GM18526 (cell line): Measurements from ENCODE around the gene PCNX2.

Experiments used
- POLR2A ChIP-seq: IDR thresholded peaks from 3 replicates; pipeline ENCODE4 v1.6.1; 2011; ENCODE audit not compliant: insufficient read length; ENCODE audit errors: extremely low read depth

PCNX2 gene

GRCh38 chr1:233060461-233060994 lies 235.0 kb downstream of the PCNX2 start:
- TF ChIP-seq POLR2A, result no peak

GRCh38 chr1:233057836-233058235 lies 237.7 kb downstream of the PCNX2 start:
- no peak for TF ChIP-seq POLR2A

- no peak for TF ChIP-seq POLR2A
Observed at GRCh38 chr1:233055879-233056641, 239.5 kb downstream of the PCNX2 start.

GRCh38 chr1:233045588-233045987 lies 249.9 kb downstream of the PCNX2 start:
- no peak for TF ChIP-seq POLR2A

DNA sequence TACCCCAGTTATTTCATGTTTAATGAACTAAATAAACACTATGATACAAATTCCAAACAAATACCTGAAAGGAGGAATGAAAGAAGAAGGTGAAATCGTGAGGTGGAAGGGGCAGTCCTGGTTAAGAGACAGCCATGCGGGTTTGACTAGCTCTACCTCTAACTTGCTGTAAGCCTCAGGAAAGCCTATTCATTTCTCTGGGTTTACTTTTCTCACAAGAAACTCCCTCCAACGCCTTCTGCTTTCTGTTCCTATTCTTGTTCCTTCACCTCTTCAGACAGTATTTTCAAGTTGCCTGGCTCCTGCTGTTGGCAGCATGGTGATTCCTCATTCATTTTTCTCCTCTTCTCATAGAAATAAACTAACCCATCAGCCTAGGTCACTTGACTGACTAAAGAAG lies 252.7 kb downstream of the PCNX2 start:
- no peak for TF ChIP-seq POLR2A

GRCh38 chr1:233040494-233040893 lies 255.0 kb downstream of the PCNX2 start:
- no peak for TF ChIP-seq POLR2A

GRCh38 chr1:233038581-233038980 lies 256.9 kb downstream of the PCNX2 start:
- no peak for TF ChIP-seq POLR2A

- no peak for TF ChIP-seq POLR2A
Observed at GRCh38 chr1:233037843-233038242, 257.7 kb downstream of the PCNX2 start.

- no peak for TF ChIP-seq POLR2A
Observed at GRCh38 chr1:233034836-233035235, 260.7 kb downstream of the PCNX2 start.

GRCh38 chr1:233033361-233033760 lies 262.2 kb downstream of the PCNX2 start:
- no peak for TF ChIP-seq POLR2A

- no peak for TF ChIP-seq POLR2A
Observed at GRCh38 chr1:233032916-233033315, 262.6 kb downstream of the PCNX2 start.

DNA sequence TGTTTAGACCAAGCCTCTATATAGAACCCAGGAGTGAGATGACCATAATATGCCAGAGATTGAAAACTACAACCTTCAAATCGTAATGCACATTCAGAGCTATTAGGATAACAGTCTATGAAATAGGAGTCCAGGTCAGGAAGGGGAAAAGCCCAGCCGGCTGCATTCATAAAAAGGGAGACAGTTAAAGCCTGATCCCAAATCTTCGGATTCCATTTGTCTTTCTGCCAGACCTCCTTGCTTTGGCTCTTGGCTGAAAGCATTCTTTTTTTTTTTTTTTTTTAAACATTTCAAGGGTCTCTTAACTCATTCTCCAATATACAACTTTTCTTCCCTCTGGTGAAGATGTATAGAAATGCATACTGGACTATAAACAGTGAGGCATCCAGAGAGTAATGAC lies 264.0 kb downstream of the PCNX2 start:
- TF ChIP-seq POLR2A, result no peak

- TF ChIP-seq POLR2A, result no peak
Observed at GRCh38 chr1:233027046-233027445, 268.5 kb downstream of the PCNX2 start.

DNA sequence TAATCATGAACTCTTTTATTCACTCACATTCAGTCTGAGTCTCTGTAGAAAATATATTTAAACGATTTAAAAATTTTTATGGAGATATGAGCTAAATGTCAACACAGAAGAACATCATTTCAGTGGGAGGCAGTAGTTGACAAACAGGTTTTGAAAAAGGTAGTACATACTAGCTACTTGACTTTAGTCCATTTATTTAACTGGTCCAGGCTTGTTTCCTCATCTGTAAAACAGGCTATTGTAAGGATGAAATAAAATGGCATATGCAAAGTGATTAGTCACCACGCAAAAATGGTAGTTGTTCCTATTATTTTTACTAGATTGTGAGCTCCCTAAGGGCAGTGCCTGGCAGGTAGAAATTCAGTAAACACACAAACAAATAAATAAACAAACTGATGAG lies 270.0 kb downstream of the PCNX2 start:
- no peak for TF ChIP-seq POLR2A

- no peak for TF ChIP-seq POLR2A
Observed at GRCh38 chr1:233025157-233025556, 270.4 kb downstream of the PCNX2 start.

DNA sequence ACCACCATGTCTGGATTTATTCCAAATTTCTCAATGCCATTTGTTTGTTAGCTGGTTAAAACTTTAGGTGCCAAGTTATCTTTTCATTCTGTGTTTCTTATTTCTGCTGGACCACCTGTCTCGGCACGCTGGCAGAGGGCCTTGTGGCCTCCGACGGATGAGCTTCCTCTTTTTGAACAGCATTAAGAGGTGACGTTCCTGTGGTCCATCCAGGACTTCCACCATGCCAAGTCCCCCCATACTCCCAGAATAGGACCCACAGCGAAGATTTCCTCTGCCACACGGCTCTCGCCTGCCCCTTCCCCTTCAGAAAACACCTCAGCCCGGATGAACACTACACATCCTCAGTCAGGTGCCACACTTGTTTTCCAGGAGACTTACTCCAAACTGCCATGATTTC lies 271.3 kb downstream of the PCNX2 start:
- TF ChIP-seq POLR2A, result no peak

DNA sequence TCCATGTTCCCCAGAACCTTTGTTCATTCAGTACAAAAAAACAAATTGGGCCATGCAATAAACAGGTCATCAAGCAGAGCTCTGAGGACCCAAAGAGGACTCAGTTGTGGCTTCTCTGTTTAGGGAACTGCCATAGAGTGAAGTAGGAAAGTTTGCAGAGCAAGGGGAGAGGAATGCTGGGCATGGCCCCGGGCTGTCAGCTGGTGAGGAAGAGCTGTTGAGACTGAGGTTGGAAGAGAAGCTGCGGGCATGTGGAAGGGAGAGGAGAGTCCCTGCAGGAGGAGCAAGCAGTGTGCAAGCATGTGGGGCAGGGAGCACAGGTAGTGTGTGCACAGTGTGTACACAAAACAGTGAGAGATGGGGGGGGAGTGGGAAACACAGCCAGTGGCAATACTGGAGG lies 273.3 kb downstream of the PCNX2 start:
- no peak for TF ChIP-seq POLR2A

DNA sequence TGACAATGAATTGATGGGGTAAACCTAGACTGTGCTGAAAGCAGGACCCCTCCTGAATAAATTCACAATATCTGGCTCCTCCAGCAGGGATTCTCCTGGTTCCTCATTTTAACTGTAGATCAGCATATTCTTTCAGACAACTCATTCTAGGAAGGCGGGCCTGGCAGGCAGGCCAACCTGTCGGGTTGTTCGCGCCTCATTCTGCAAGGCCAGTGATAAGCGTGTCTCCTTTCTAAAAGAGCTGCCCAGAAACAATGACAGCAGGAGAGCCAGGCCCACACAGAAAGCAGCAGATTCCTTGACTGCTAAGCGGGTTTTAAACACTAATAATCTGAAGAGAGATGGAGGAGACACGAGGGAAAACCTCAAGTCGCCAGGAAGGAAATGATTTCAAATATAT lies 275.1 kb downstream of the PCNX2 start:
- TF ChIP-seq POLR2A, result no peak
